ENCODE results near the gene CSF2. TPM values are rescaled to one million over a fixed set of nuclear protein-coding genes. Genes with fewer than 3 reads are reported as not detected.

The CSF2 gene
- polyA plus RNA-seq, 1 donor (not counting 4 experiments of a cell fraction or from before 2014, with no cell fraction given) = 7.2 TPM

GRCh38 chr5:132046880-132047299, 26.7 kb upstream of the CSF2 start:
- Histone ChIP-seq H3K4me3 (ENCODE audit: control insufficient read depth in 2 of 3, extremely low read depth in 1 of 3, insufficient read depth in 2 of 3, low read depth in 1 of 3, low read length in 3 of 3) (no peak overlapping the region), H3K9me1 (ENCODE audit: control insufficient read depth, extremely low read depth, insufficient read depth, low read length) (no peaks in the 10 kb centered on the region), H3K27ac (ENCODE audit: control insufficient read depth, insufficient read depth, low read length) (no peak overlapping the region), H3K27me3 (ENCODE audit: control insufficient read depth, extremely low read depth, insufficient read depth, low read length) (peaks cover 11% of the 10 kb centered on the region), H3K36me3 (ENCODE audit: control insufficient read depth in 2 of 2, extremely low read depth in 1 of 2, insufficient read depth in 2 of 2, low read length in 2 of 2) (no peaks in the 10 kb centered on the region), H3K9ac (ENCODE audit: control insufficient read depth, extremely low read depth, insufficient read depth, low read length) (no peak overlapping the region), H3K79me2 (ENCODE audit: control insufficient read depth, insufficient read depth, low read length) (no peaks in the 10 kb centered on the region), H3K9me3 (ENCODE audit: control insufficient read depth, low read depth, low read length) (no peaks in the 10 kb centered on the region), H3K4me1 (ENCODE audit: control insufficient read depth, extremely low read depth, insufficient read depth, low read length) (no peaks in the 10 kb centered on the region), H4K20me1 (ENCODE audit: control insufficient read depth, extremely low read depth, insufficient read depth, low read length) (no peaks in the 10 kb centered on the region), H2AFZ (ENCODE audit: control insufficient read depth, low read length) (no peak overlapping the region), H3K4me2 (ENCODE audit: control insufficient read depth, extremely low read depth, insufficient read depth, low read depth, low read length) (no peak overlapping the region)
- no peak for TF ChIP-seq EZH2 (IDR thresholded peaks at IDR 0.05; ENCODE audit: low read length)
- TF ChIP-seq CTCF (optimal IDR thresholded peaks at IDR 0.05 in 1 of 3, IDR thresholded peaks at IDR 0.05 in 1 of 3, conservative IDR thresholded peaks at IDR 0.05 in 1 of 3; ENCODE audit: extremely low read depth in 1 of 3, insufficient read depth in 2 of 3, low read length in 3 of 3) = no peak
- DNase-seq (ENCODE audit: low read depth, low spot score) (no peak), FAIRE-seq (no peak)
- dilution Hi-C loops (cut with MboI; ENCODE audit: extremely low pct_ligation_motif_present, low sequenced_read_pairs) = no loop called here

GRCh38 chr5:132049093-132049492, 24.5 kb upstream of the CSF2 start:
- Histone ChIP-seq H3K79me2 (ENCODE audit: control insufficient read depth, insufficient read depth, low read length) (no peaks in the 10 kb centered on the region), H3K27me3 (ENCODE audit: control insufficient read depth, extremely low read depth, insufficient read depth, low read length) (no peaks in the 10 kb centered on the region), H3K4me3 (ENCODE audit: control insufficient read depth in 2 of 3, extremely low read depth in 1 of 3, insufficient read depth in 2 of 3, low read depth in 1 of 3, low read length in 3 of 3) (no peak overlapping the region), H3K4me2 (ENCODE audit: control insufficient read depth, extremely low read depth, insufficient read depth, low read depth, low read length) (no peak overlapping the region), H3K9ac (ENCODE audit: control insufficient read depth, extremely low read depth, insufficient read depth, low read length) (no peak overlapping the region), H4K20me1 (ENCODE audit: control insufficient read depth, extremely low read depth, insufficient read depth, low read length) (no peaks in the 10 kb centered on the region), H3K36me3 (ENCODE audit: control insufficient read depth in 2 of 2, extremely low read depth in 1 of 2, insufficient read depth in 2 of 2, low read length in 2 of 2) (no peaks in the 10 kb centered on the region), H3K9me1 (ENCODE audit: control insufficient read depth, extremely low read depth, insufficient read depth, low read length) (no peaks in the 10 kb centered on the region), H2AFZ (ENCODE audit: control insufficient read depth, low read length) (no peak overlapping the region), H3K27ac (ENCODE audit: control insufficient read depth, insufficient read depth, low read length) (no peak overlapping the region), H3K9me3 (ENCODE audit: control insufficient read depth, low read depth, low read length) (no peaks in the 10 kb centered on the region), H3K4me1 (ENCODE audit: control insufficient read depth, extremely low read depth, insufficient read depth, low read length) (no peaks in the 10 kb centered on the region)
- dilution Hi-C loops (cut with MboI; ENCODE audit: extremely low pct_ligation_motif_present, low sequenced_read_pairs) = no loop called here
- no peak for TF ChIP-seq CTCF (optimal IDR thresholded peaks at IDR 0.05 in 1 of 3, IDR thresholded peaks at IDR 0.05 in 1 of 3, conservative IDR thresholded peaks at IDR 0.05 in 1 of 3; ENCODE audit: extremely low read depth in 1 of 3, insufficient read depth in 2 of 3, low read length in 3 of 3)
- no peak for TF ChIP-seq EZH2 (IDR thresholded peaks at IDR 0.05; ENCODE audit: low read length)
- DNase-seq (ENCODE audit: low read depth, low spot score) = no peak
- FAIRE-seq = no peak

Measured in keratinocyte (primary cell).